ENCODE measurements around the gene TAGLN2. TPM values are rescaled to one million over a fixed set of nuclear protein-coding genes. Genes with fewer than 3 reads are reported as not detected.
A peak's percentile ranks its signal among the peaks of the same experiment; 100 is the strongest.

Gene TAGLN2
- total and polyA plus RNA-seq, 2 experiments from 2014 or later = 3.8 to 18.5 TPM

- peaks cover 15% of the 10 kb centered on the region for H3K27me3 ChIP-seq
- no peak for DNase-seq (ENCODE audit: low read depth in 1 of 2, low spot score in 1 of 2)
- H3K36me3 ChIP-seq = no peaks in the 10 kb centered on the region
- no peak for TF ChIP-seq CTCF (IDR thresholded peaks at IDR 0.05; ENCODE audit: low read depth, low read length)
- no peak overlapping the region for H3K27ac ChIP-seq
- H3K4me1 ChIP-seq (ENCODE audit: low read depth) = no peaks in the 10 kb centered on the region
- H3K4me3 ChIP-seq = no peak overlapping the region
- no peaks in the 10 kb centered on the region for H3K9me3 ChIP-seq (ENCODE audit: low read depth)
These were observed 51.7 kb downstream of the TAGLN2 start for GRCh38 chr1:159873530-159874143.

DNA sequence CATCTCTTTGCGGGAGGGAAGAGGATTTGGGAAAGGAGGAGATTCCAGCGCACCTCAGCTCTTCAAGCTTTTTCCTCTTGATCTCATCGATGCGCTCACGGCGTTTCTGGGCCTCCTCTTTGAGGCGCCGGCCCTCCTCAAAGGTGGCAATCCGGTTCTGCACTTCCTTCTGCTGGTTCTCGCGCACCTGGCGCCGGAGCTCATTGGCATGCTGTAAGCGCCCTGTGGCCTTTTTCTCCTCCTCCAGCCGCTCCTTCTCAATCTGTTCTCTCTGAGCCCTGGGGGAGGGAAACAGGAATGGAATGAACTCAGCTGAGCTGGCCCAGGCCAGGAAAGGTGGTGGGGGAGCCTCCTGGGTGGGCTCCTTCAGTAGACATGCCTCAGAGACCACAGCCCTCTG is 52.4 kb downstream of the TAGLN2 start:
- DNase-seq (ENCODE audit: low read depth in 1 of 2, low spot score in 1 of 2) = no peak
- Histone ChIP-seq H3K27me3 (peaks cover 15% of the 10 kb centered on the region), H3K4me1 (ENCODE audit: low read depth) (no peaks in the 10 kb centered on the region), H3K9me3 (ENCODE audit: low read depth) (no peaks in the 10 kb centered on the region), H3K27ac (no peak overlapping the region), H3K36me3 (no peaks in the 10 kb centered on the region), H3K4me3 (no peak overlapping the region)
- no peak for TF ChIP-seq CTCF (IDR thresholded peaks at IDR 0.05; ENCODE audit: low read depth, low read length)

- no peak for TF ChIP-seq CTCF (IDR thresholded peaks at IDR 0.05; ENCODE audit: low read depth, low read length)
- H3K36me3 ChIP-seq = no peaks in the 10 kb centered on the region
- no peaks in the 10 kb centered on the region for H3K9me3 ChIP-seq (ENCODE audit: low read depth)
These were observed 54.6 kb downstream of the TAGLN2 start for GRCh38 chr1:159870704-159871103.

DNA sequence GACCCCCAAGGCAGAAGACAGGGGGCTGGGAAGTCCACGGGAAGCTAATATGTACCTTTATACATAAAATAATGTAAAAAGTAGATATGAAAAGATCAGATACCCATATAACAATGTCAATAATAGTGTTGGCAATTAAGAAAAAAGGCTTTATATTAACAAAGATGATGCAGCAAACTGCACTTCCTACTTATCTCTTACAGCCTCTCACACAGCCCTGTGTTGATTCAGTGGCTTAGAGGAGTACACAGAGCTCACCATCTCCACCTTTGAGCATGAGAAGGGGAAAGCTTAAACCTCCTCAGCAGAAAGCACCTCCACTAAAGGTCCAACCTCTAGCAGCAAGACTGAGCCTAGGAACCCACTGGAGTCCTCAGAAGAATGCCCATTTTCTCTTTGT is 55.7 kb downstream of the TAGLN2 start:
- Histone ChIP-seq H3K4me3 (no peak overlapping the region), H3K4me1 (ENCODE audit: low read depth) (no peaks in the 10 kb centered on the region), H3K36me3 (no peaks in the 10 kb centered on the region), H3K27me3 (peaks cover 15% of the 10 kb centered on the region), H3K27ac (no peak overlapping the region), H3K9me3 (ENCODE audit: low read depth) (no peaks in the 10 kb centered on the region)
- no peak for TF ChIP-seq CTCF (IDR thresholded peaks at IDR 0.05; ENCODE audit: low read depth, low read length)
- no peak for DNase-seq (ENCODE audit: low read depth in 1 of 2, low spot score in 1 of 2)

More at GRCh38 chr1:159870704-159871103, 54.6 kb downstream of the TAGLN2 start:
- H3K4me3 ChIP-seq = no peak overlapping the region
- peaks cover 15% of the 10 kb centered on the region for H3K27me3 ChIP-seq
- no peak overlapping the region for H3K27ac ChIP-seq
- DNase-seq (ENCODE audit: low read depth in 1 of 2, low spot score in 1 of 2) = no peak
- no peaks in the 10 kb centered on the region for H3K4me1 ChIP-seq (ENCODE audit: low read depth)

DNA sequence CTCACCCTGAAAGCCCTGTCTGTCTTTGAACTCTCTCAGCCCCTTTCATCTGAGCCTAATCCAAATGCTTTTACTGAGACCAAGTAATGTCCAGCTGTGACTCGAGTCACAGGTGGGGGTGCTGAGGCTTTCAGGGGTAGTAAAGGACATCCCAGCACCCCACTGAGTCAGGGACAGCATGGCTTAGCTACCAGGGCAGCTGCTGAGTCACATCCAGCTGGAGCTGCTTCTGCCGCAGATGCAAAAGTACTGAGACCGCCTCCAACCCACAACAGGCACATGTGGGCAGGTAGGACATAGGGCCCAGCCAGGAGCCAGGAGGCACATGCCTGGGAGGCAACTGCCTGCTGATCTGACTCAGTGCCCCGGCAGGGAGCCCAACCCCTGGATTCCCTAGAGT is 56.1 kb downstream of the TAGLN2 start:
- Histone ChIP-seq H3K27me3 (peaks cover 15% of the 10 kb centered on the region), H3K9me3 (ENCODE audit: low read depth) (no peaks in the 10 kb centered on the region), H3K36me3 (no peaks in the 10 kb centered on the region), H3K27ac (no peak overlapping the region), H3K4me3 (no peak overlapping the region), H3K4me1 (ENCODE audit: low read depth) (no peaks in the 10 kb centered on the region)
- no peak for TF ChIP-seq CTCF (IDR thresholded peaks at IDR 0.05; ENCODE audit: low read depth, low read length)
- DNase-seq (ENCODE audit: low read depth in 1 of 2, low spot score in 1 of 2) = peak in 1 of 2 donors; percentile 32

Data from cardiac muscle cell (in vitro differentiated cells and primary cell).